Spleen (tissue), 7 donors: ENCODE data around the gene PPP1R9A.

ENCODE experiments used
- POLR2A ChIP-seq, 3 donors: fragments of 450-650 bp; IDR thresholded peaks; one replicate each; pipeline ENCODE4 v1.5.1; 2017; ENCODE audit warnings: antibody characterized with exemption in 3 of 3, mild to moderate bottlenecking in 1 of 3
- POLR2AphosphoS5 ChIP-seq, 3 donors: sonication (generic); formaldehyde crosslinking; IDR thresholded peaks; one replicate each; pipeline ENCODE4 v1.5.1; 2017; ENCODE audit warnings: antibody characterized with exemption in 3 of 3
- TF ChIP-seq, protein P1 (sequence below), 11 experiments: fragments of 200-600 bp in 7 of 11; fragments of 450-650 bp in 4 of 11; sonication (generic) in 4 of 11; IDR thresholded peaks in 8 of 11; conservative IDR thresholded peaks in 3 of 11; 1 replicate in 7 of 11; 2 replicates in 4 of 11; pipeline versions ENCODE4 v1.4.0 to v1.8.0; 2016 to 2021; ENCODE audit warnings: antibody characterized with exemption in 11 of 11, inconsistent platforms in 4 of 11, mild to moderate bottlenecking in 1 of 11
- donor health status: DM: no; HTN: no; CAD: no; lungs with moderate emphysema.
- donor health status: DM: no; HTN: no; CAD: no.
- donor health status: DM: no; HTN: no; CAD: no.

DNA sequence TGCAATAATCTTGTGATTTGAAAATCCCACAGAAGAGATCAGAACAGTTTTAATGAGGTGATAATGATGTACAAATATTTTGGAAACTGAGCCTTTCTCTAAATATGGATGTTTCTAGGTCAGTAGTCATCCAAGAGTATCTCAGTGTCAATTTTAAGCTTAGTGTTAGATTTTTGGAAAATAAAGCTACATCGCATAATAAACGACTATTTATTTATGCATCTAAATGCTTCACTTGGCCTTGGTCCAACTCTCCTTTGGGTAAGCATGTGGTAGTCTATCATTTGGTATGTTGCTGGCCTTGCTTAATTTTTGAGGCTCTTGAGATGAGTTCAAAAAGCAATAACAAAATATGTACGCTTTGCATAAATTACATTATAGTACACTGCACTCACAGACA is 5.4 kb upstream of the PPP1R9A start:
- no peak for TF ChIP-seq POLR2A (IDR thresholded peaks at IDR 0.05)
- TF ChIP-seq, protein P1, sequence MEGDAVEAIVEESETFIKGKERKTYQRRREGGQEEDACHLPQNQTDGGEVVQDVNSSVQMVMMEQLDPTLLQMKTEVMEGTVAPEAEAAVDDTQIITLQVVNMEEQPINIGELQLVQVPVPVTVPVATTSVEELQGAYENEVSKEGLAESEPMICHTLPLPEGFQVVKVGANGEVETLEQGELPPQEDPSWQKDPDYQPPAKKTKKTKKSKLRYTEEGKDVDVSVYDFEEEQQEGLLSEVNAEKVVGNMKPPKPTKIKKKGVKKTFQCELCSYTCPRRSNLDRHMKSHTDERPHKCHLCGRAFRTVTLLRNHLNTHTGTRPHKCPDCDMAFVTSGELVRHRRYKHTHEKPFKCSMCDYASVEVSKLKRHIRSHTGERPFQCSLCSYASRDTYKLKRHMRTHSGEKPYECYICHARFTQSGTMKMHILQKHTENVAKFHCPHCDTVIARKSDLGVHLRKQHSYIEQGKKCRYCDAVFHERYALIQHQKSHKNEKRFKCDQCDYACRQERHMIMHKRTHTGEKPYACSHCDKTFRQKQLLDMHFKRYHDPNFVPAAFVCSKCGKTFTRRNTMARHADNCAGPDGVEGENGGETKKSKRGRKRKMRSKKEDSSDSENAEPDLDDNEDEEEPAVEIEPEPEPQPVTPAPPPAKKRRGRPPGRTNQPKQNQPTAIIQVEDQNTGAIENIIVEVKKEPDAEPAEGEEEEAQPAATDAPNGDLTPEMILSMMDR (IDR thresholded peaks at IDR 0.05 in 8 of 11, conservative IDR thresholded peaks at IDR 0.05 in 3 of 11), result no peak
- no peak for TF ChIP-seq POLR2AphosphoS5 (IDR thresholded peaks at IDR 0.05)
